A549 (cell line): Measurements from ENCODE around the gene NPEPPS. TPM values are rescaled to one million over a fixed set of nuclear protein-coding genes. Genes with fewer than 3 reads are reported as not detected.
A peak's percentile ranks its signal among the peaks of the same experiment; 100 is the strongest.

ENCODE experiments used
- ATAC-seq, 2 experiments: fragments of 200-7000 bp in 1 of 2; fragments of >200 bp in 1 of 2; cut with Nextera tagmentation in 1 of 2; cut with Tn5 transposase in 1 of 2; 3 replicates each; pipeline versions ENCODE4 v1.8.0 to v1.9.1; 2018 to 2020; ENCODE audit warnings: mild to moderate bottlenecking in 1 of 2, moderate library complexity in 1 of 2
- CTCF ChIA-PET: fragments of 300-600 bp; sonication (Branson Sonifier 250); formaldehyde crosslinking; extraction: SDS; loops from one replicate; lab custom pipeline; 2021; ENCODE audit warnings: antibody characterized with exemption, inconsistent platforms; lab: Yijun Ruan, JAX
- POLR2A ChIA-PET: fragments of 350-600 bp; formaldehyde crosslinking; extraction: SDS; loops from one replicate; lab custom pipeline; 2021; ENCODE audit warnings: antibody characterized with exemption, inconsistent platforms; lab: Yijun Ruan, JAX
- DNase-seq, 2 experiments: peaks; one replicate each; pipeline versions ENCODE4 v3.0.0 to v3.0.0-alpha.2; 2011 to 2016; ENCODE audit warnings: low read depth in 1 of 2, low spot score in 1 of 2
- FAIRE-seq: peaks from 2 replicates; lab custom pipeline; 2011; peaks lifted over from hg19 to GRCh38; lab: Jason Lieb, UNC
- H3K27ac ChIP-seq, 2 experiments: fragments of >200 bp; sonication (Bioruptor Twin); formaldehyde crosslinking; 3 replicates each; pipeline ENCODE4 v1.5.1; 2016 to 2017
- H3K4me1 ChIP-seq: fragments of >200 bp; sonication (Bioruptor Twin); formaldehyde crosslinking; 3 replicates; pipeline ENCODE4 v1.6.1; 2016
- H3K4me2 ChIP-seq: fragments of >200 bp; sonication (Bioruptor Twin); formaldehyde crosslinking; 3 replicates; pipeline ENCODE4 v1.6.1; 2016
- H3K4me3 ChIP-seq: fragments of >200 bp; sonication (Bioruptor Twin); formaldehyde crosslinking; 3 replicates; pipeline ENCODE4 v1.5.1; 2016
- H3K9me3 ChIP-seq: fragments of >200 bp; sonication (Bioruptor Twin); formaldehyde crosslinking; 3 replicates; pipeline ENCODE4 v1.6.1; 2016
- CBX2 ChIP-seq: fragments of 200-600 bp; sonication (generic); IDR thresholded peaks from 2 replicates; pipeline ENCODE4 v1.6.1; 2016; ENCODE audit warnings: low read depth, mild to moderate bottlenecking, borderline replicate concordance
- CHD2 ChIP-seq: fragments of 150-350 bp; IDR thresholded peaks from 2 replicates; pipeline ENCODE4 v1.6.1; 2014; ENCODE audit warnings: low read length; ENCODE audit not compliant: partially characterized antibody
- CHD4 ChIP-seq: fragments of 200-600 bp; sonication (generic); IDR thresholded peaks from 2 replicates; pipeline ENCODE4 v1.6.1; 2016; ENCODE audit warnings: antibody characterized with exemption, mild to moderate bottlenecking, borderline replicate concordance
- E2F6 ChIP-seq: IDR thresholded peaks from 2 replicates; pipeline ENCODE4 v1.6.1; 2012; ENCODE audit warnings: low read depth, borderline replicate concordance
- EHF ChIP-seq: fragments of 250-450 bp; sonication (Bioruptor Pico); IDR thresholded peaks from 2 replicates; pipeline ENCODE4 v1.5.0; 2020; ENCODE audit warnings: mild to moderate bottlenecking
- EHMT2 ChIP-seq: fragments of 200-600 bp; sonication (generic); IDR thresholded peaks from 2 replicates; pipeline ENCODE4 v1.6.1; 2016; ENCODE audit warnings: antibody characterized with exemption, low read depth, mild to moderate bottlenecking, moderate library complexity
- ELK1 ChIP-seq: fragments of 150-350 bp; IDR thresholded peaks from 2 replicates; pipeline ENCODE4 v1.6.1; 2014; ENCODE audit warnings: low read depth, mild to moderate bottlenecking, low read length
- EP300 ChIP-seq, 2 experiments: fragments of >200 bp; sonication (Bioruptor Twin); formaldehyde crosslinking; IDR thresholded peaks; 2 replicates in 1 of 2; 3 replicates in 1 of 2; pipeline ENCODE4 v1.6.1; 2016 to 2017
- HES2 ChIP-seq: fragments of >200 bp; sonication (Bioruptor Twin); formaldehyde crosslinking; IDR thresholded peaks from 2 replicates; pipeline ENCODE4 v1.6.1; 2016
- HEYL ChIP-seq: fragments of 250-450 bp; sonication (Bioruptor Pico); IDR thresholded peaks from 2 replicates; pipeline ENCODE4 v1.8.0; 2021; ENCODE audit warnings: mild to moderate bottlenecking, moderate library complexity
- HOXB5 ChIP-seq: fragments of 250-450 bp; sonication (Bioruptor Pico); IDR thresholded peaks from 2 replicates; pipeline ENCODE4 v1.5.0; 2020; ENCODE audit warnings: mild to moderate bottlenecking, moderate library complexity
- JUN ChIP-seq, 2 experiments: fragments of >200 bp; sonication (Bioruptor Twin); formaldehyde crosslinking; IDR thresholded peaks; 2 replicates in 1 of 2; 3 replicates in 1 of 2; pipeline ENCODE4 v1.6.1; 2016 to 2017
- KDM1A ChIP-seq: fragments of 200-600 bp; sonication (generic); IDR thresholded peaks from 2 replicates; pipeline ENCODE4 v1.6.1; 2016; ENCODE audit warnings: low read depth, mild to moderate bottlenecking
- KDM5A ChIP-seq: fragments of 200-600 bp; sonication (generic); IDR thresholded peaks from 2 replicates; pipeline ENCODE4 v1.6.1; 2016; ENCODE audit warnings: antibody characterized with exemption, mild to moderate bottlenecking
- MAFK ChIP-seq: fragments of 450-650 bp; IDR thresholded peaks from 2 replicates; pipeline ENCODE4 v1.6.1; 2014; ENCODE audit not compliant: partially characterized antibody
- MAX ChIP-seq: IDR thresholded peaks from 2 replicates; pipeline ENCODE4 v1.6.1; 2012
- MYC ChIP-seq: IDR thresholded peaks from 2 replicates; pipeline ENCODE4 v1.6.1; 2012; ENCODE audit warnings: mild to moderate bottlenecking, inconsistent platforms, low read length, improper control_type of control experiment, borderline replicate concordance
- POLR2A ChIP-seq: IDR thresholded peaks from 2 replicates; pipeline ENCODE4 v1.6.1; 2012; ENCODE audit warnings: mild to moderate bottlenecking, low read length
- POLR2AphosphoS2 ChIP-seq: conservative IDR thresholded peaks from 2 replicates; pipeline ENCODE4 v1.6.1; 2012; ENCODE audit warnings: low read length, improper control_type of control experiment, inconsistent platforms
- RARB ChIP-seq: fragments of 250-450 bp; sonication (Bioruptor Pico); IDR thresholded peaks from 2 replicates; pipeline ENCODE4 v1.8.0; 2021; ENCODE audit warnings: mild to moderate bottlenecking, moderate library complexity
- RCOR1 ChIP-seq: fragments of 150-350 bp; IDR thresholded peaks from 2 replicates; pipeline ENCODE4 v1.6.1; 2014; ENCODE audit warnings: antibody characterized with exemption, low read length, low read depth
- RFX5 ChIP-seq: fragments of 450-650 bp; IDR thresholded peaks from 2 replicates; pipeline ENCODE4 v1.7.1; 2014; ENCODE audit warnings: antibody characterized with exemption, mild to moderate bottlenecking, moderate library complexity
- RNF2 ChIP-seq: fragments of 200-600 bp; sonication (generic); IDR thresholded peaks from 2 replicates; pipeline ENCODE4 v1.6.1; 2016; ENCODE audit warnings: low read depth, mild to moderate bottlenecking, antibody characterized with exemption, moderate library complexity, borderline replicate concordance
- TFCP2L1 ChIP-seq: fragments of 250-450 bp; sonication (Bioruptor Pico); IDR thresholded peaks from 2 replicates; pipeline ENCODE4 v1.5.0; 2021; ENCODE audit warnings: mild to moderate bottlenecking
- TP53 ChIP-seq: fragments of 250-450 bp; sonication (Bioruptor Pico); IDR thresholded peaks from 2 replicates; pipeline ENCODE4 v1.5.0; 2021; ENCODE audit warnings: mild to moderate bottlenecking, moderate library complexity
- WGBS: methylation state at CpG from one replicate; pipeline ENCODE4 v1.1.6; 2017; ENCODE audit errors: missing lambda C conversion rate; 5-methylcytosine and 5-hydroxymethylcytosine counted together
- polyA plus RNA-seq, 4 experiments: library from polyadenylated mRNA; depleted of rRNA in 3 of 4; stranded (reverse); fragments of >200 nt; fragmentation: RNase III in 1 of 4; extraction: RNeasy Plus Mini Kit Qiagen cat#74134 plus additional on column Dnase treatment in 1 of 4; gene quantifications; 2 replicates in 3 of 4; 3 replicates in 1 of 4; pipeline ENCODE4 v1.2.3, GENCODE V29; 2011 to 2017
- TF ChIP-seq, protein P1 (sequence below): fragments of 450-650 bp; IDR thresholded peaks from 2 replicates; pipeline ENCODE4 v1.6.1; 2014; ENCODE audit warnings: antibody characterized with exemption
- TF ChIP-seq, protein P2 (sequence below): fragments of >200 bp; sonication (Bioruptor Twin); formaldehyde crosslinking; IDR thresholded peaks from 3 replicates; pipeline ENCODE4 v1.6.1; 2016
- TF ChIP-seq, protein P3 (sequence below): IDR thresholded peaks from 2 replicates; pipeline ENCODE4 v1.6.1; 2012
- TF ChIP-seq, protein P4 (sequence below): fragments of >200 bp; sonication (Bioruptor Twin); formaldehyde crosslinking; IDR thresholded peaks from 3 replicates; pipeline ENCODE4 v1.5.1; 2016

NPEPPS gene
- polyA plus RNA-seq, 2 of the 4 experiments (the other 2 are of a cell fraction), result 99.2 to 169 TPM

DNA sequence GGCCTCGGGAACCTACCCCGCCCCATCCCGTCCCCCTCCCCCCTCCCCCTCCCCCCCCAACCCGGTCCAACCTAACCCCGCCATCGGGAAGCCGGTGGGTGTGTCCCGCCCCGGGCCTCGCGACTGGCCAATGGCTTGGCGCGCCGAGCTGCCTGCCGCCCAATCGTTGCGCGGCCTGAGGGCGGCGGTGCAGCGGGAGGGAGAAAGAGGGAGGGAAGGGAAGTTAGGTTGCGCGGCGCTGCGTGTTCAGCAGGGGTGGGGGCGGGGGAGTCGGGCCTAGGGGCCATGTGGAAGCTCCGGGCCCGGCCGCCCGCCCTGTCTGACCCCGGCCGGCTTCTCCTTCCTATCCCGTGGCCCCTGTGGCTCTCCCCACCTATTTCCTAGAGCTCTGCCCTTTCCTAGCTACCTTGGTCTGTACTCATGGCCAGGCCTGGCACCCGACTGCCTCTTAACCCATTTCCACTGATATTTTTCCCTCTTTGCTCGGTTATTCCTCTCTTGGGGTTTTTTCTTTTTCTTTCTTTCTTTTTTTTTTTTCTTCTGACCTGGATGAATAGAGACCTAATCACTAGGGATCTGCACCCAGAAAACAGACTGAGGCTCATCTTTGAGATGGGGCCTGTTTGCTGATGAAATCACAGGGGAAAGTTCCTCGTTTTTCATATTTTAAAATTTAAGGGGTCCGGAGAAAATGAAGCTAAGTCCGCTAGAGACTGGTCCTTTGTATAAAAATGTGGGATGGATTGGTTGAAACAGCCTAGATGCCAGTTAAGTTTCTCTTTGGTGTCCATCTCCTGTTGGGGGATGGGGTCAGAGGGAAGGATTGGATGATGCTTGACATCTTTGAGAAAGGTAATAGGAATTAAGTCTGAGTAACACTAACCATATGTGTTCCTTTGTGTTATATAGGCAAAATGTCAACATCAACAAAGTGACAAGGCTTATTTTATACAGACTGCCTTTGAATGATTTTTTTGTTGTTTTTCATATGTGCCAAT lies 119.9 kb downstream of the NPEPPS start:
- WGBS, result under 1% methylated on average over 19 of the region's 39 CpGs
- Histone ChIP-seq H3K27ac (peak overlapping the region; percentile 87 to 95), H3K4me3 (peak overlapping the region; percentile 51), H3K4me1 (peaks cover 46% of the 10 kb centered on the region), H3K9me3 (no peaks in the 10 kb centered on the region), H3K4me2 (peak overlapping the region; percentile 75)
- ATAC-seq, result peak; percentile 74
- peak; percentile 94 to 99 for DNase-seq
- ChIA-PET CTCF (interaction anchor here (0.6 to 8.8 kb wide), 6 partner anchors 14 to 100 kb away, joined by 3 to 138 read pairs (median 4); no protein-coding TSS in a partner anchor), POLR2A (interaction anchor here (0.6 to 6.7 kb wide), 8 partner anchors 8 to 241 kb away, joined by 3 to 48 read pairs (median 10); partner anchors contain the start of genes LRRC46 and MRPL10)
- FAIRE-seq, result no peak
- no peak for TF ChIP-seq POLR2AphosphoS2
- TF ChIP-seq EHMT2, result no peak
- TF ChIP-seq, protein P1, sequence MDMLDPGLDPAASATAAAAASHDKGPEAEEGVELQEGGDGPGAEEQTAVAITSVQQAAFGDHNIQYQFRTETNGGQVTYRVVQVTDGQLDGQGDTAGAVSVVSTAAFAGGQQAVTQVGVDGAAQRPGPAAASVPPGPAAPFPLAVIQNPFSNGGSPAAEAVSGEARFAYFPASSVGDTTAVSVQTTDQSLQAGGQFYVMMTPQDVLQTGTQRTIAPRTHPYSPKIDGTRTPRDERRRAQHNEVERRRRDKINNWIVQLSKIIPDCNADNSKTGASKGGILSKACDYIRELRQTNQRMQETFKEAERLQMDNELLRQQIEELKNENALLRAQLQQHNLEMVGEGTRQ, result no peak
- no peak for TF ChIP-seq HOXB5 (CRISPR knock-in tag)
- peak; percentile 29; the same call in 1 of the 2 replicates for TF ChIP-seq POLR2A
- TF ChIP-seq HES2, result no peak
- TF ChIP-seq MAX, result peak; percentile 99
- TF ChIP-seq EHF (CRISPR knock-in tag), result no peak
- TF ChIP-seq RCOR1, result no peak
- TF ChIP-seq CHD4, result no peak
- peak in 1 of 2 experiments; percentile 39; a peak in 1 of 5 replicates for TF ChIP-seq EP300 (IDR thresholded peaks at IDR 0.05)
- no peak for TF ChIP-seq KDM1A
- TF ChIP-seq RFX5, result peak; percentile 20; the same call in 1 of the 2 replicates
- TF ChIP-seq TFCP2L1 (CRISPR knock-in tag), result no peak
- TF ChIP-seq RNF2, result no peak
- TF ChIP-seq KDM5A, result 0 out of 2 replicates have a peak, but pooled peaks have one; percentile 12
- 0 out of 2 replicates have a peak, but pooled peaks have one; percentile 25 for TF ChIP-seq TP53 (CRISPR knock-in tag)
- TF ChIP-seq ELK1, result no peak
- TF ChIP-seq, protein P2, sequence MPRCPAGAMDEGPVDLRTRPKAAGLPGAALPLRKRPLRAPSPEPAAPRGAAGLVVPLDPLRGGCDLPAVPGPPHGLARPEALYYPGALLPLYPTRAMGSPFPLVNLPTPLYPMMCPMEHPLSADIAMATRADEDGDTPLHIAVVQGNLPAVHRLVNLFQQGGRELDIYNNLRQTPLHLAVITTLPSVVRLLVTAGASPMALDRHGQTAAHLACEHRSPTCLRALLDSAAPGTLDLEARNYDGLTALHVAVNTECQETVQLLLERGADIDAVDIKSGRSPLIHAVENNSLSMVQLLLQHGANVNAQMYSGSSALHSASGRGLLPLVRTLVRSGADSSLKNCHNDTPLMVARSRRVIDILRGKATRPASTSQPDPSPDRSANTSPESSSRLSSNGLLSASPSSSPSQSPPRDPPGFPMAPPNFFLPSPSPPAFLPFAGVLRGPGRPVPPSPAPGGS, result no peak
- TF ChIP-seq JUN (IDR thresholded peaks at IDR 0.05), result peak in 1 of 2 experiments; percentile 40; a peak in 3 of 5 replicates
- peak; percentile 97 for TF ChIP-seq MYC
- peak; percentile 81; the same call in 1 of the 2 replicates for TF ChIP-seq E2F6
- TF ChIP-seq, protein P3, sequence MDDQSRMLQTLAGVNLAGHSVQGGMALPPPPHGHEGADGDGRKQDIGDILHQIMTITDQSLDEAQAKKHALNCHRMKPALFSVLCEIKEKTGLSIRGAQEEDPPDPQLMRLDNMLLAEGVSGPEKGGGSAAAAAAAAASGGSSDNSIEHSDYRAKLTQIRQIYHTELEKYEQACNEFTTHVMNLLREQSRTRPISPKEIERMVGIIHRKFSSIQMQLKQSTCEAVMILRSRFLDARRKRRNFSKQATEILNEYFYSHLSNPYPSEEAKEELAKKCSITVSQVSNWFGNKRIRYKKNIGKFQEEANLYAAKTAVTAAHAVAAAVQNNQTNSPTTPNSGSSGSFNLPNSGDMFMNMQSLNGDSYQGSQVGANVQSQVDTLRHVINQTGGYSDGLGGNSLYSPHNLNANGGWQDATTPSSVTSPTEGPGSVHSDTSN, result peak; percentile 80; the same call in 1 of the 2 replicates
- peak; percentile 60 for TF ChIP-seq CHD2
- no peak for TF ChIP-seq CBX2
- TF ChIP-seq MAFK, result no peak
- TF ChIP-seq HEYL (CRISPR knock-in tag), result no peak
- no peak for TF ChIP-seq RARB (CRISPR knock-in tag)
- TF ChIP-seq, protein P4, sequence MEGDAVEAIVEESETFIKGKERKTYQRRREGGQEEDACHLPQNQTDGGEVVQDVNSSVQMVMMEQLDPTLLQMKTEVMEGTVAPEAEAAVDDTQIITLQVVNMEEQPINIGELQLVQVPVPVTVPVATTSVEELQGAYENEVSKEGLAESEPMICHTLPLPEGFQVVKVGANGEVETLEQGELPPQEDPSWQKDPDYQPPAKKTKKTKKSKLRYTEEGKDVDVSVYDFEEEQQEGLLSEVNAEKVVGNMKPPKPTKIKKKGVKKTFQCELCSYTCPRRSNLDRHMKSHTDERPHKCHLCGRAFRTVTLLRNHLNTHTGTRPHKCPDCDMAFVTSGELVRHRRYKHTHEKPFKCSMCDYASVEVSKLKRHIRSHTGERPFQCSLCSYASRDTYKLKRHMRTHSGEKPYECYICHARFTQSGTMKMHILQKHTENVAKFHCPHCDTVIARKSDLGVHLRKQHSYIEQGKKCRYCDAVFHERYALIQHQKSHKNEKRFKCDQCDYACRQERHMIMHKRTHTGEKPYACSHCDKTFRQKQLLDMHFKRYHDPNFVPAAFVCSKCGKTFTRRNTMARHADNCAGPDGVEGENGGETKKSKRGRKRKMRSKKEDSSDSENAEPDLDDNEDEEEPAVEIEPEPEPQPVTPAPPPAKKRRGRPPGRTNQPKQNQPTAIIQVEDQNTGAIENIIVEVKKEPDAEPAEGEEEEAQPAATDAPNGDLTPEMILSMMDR, result no peak
